Transverse colon (tissue), 3 donors: ENCODE measurements around the gene UBAC2.

ENCODE experiments used
- CTCF ChIP-seq, 5 experiments: fragments of 200-600 bp in 3 of 5; fragments of 450-650 bp in 2 of 5; sonication (generic) in 3 of 5; IDR thresholded peaks; 1 replicate in 2 of 5; 2 replicates in 3 of 5; pipeline ENCODE4 v1.5.1; 2016 to 2017; ENCODE audit warnings: antibody characterized with exemption in 5 of 5, inconsistent platforms in 3 of 5, mild to moderate bottlenecking in 2 of 5, moderate library complexity in 1 of 5
- POLR2A ChIP-seq: fragments of 450-650 bp; IDR thresholded peaks from one replicate; pipeline ENCODE4 v1.6.1; 2016; ENCODE audit warnings: antibody characterized with exemption, mild to moderate bottlenecking, moderate library complexity

GRCh38 chr13:99203601-99204579 is 3.2 kb downstream of the UBAC2 start:
- no peak for TF ChIP-seq CTCF (IDR thresholded peaks at IDR 0.05)
- no peak for TF ChIP-seq POLR2A
